OCI-LY1 (cell line): ENCODE data around the gene PPIE.

Experiments
- CTCF ChIP-seq: fragments of 200-600 bp; sonication (generic), shearing (Covaris generic); IDR thresholded peaks from 2 replicates; pipeline ENCODE4 v1.5.1; 2017; ENCODE audit warnings: mild to moderate bottlenecking, antibody characterized with exemption, low read length, moderate library complexity, mixed read lengths
- EZH2 ChIP-seq: fragments of 200-600 bp; sonication (generic), shearing (Covaris generic); IDR thresholded peaks from 2 replicates; pipeline ENCODE4 v1.8.0; 2017; ENCODE audit warnings: borderline replicate concordance, mixed run types, mild to moderate bottlenecking, antibody characterized with exemption, low read length, moderate library complexity, mixed read lengths

GRCh38 chr1:39713557-39713956 lies 25.1 kb upstream of the PPIE start:
- no peak for TF ChIP-seq CTCF
- no peak for TF ChIP-seq EZH2
